IMR-90 (cell line): ENCODE measurements around the gene ETV4. TPM values are rescaled to one million over a fixed set of nuclear protein-coding genes. Genes with fewer than 3 reads are reported as not detected.

Experiments used
- ATAC-seq: fragments of 200-7000 bp; cut with Tn5 transposase; 2 replicates; pipeline ENCODE4 v1.9.1; 2020; ENCODE audit warnings: low read depth, mild to moderate bottlenecking, moderate library complexity
- BruUV-seq: library from RNA; stranded (reverse); fragments of 400-500 nt; replicated peaks from 2 replicates; lab custom pipeline; 2021; lab: Mats Ljungman, UMichigan
- CTCF ChIA-PET: fragments of 300-600 bp; formaldehyde crosslinking; extraction: SDS; loops from one replicate; lab custom pipeline; 2021; ENCODE audit warnings: antibody characterized with exemption; lab: Yijun Ruan, JAX
- POLR2A ChIA-PET: fragments of 300-600 bp; sonication (Branson Sonifier 250); formaldehyde crosslinking; loops from one replicate; lab custom pipeline; 2022; ENCODE audit warnings: antibody characterized with exemption; ENCODE audit not compliant: unreplicated experiment; lab: Charles Lee
- DNase-seq: peaks from one replicate; pipeline ENCODE4 v3.0.0; 2013
- H2AFZ ChIP-seq: replicated peaks from 2 replicates; pipeline ENCODE3; 2013; ENCODE audit warnings: low read length, mild to moderate bottlenecking; ENCODE audit not compliant: poor library complexity
- H2AK5ac ChIP-seq: 2 replicates; pipeline ENCODE4 v1.6.1; 2013; ENCODE audit warnings: low read depth, low read length, inconsistent platforms
- H2AK9ac ChIP-seq: replicated peaks from 2 replicates; pipeline ENCODE3; 2013; ENCODE audit warnings: mild to moderate bottlenecking, low read depth, low read length, moderate library complexity; ENCODE audit not compliant: poor library complexity
- H2BK120ac ChIP-seq: 2 replicates; pipeline ENCODE4 v1.6.1; 2013; ENCODE audit warnings: low read depth, low read length, inconsistent platforms
- H2BK15ac ChIP-seq: 3 replicates; pipeline ENCODE4 v1.6.1; 2013; ENCODE audit warnings: low read depth, low read length, inconsistent platforms
- H2BK20ac ChIP-seq: 2 replicates; pipeline ENCODE4 v1.6.1; 2013; ENCODE audit warnings: low read depth, mild to moderate bottlenecking, inconsistent platforms, low read length, moderate library complexity
- H2BK5ac ChIP-seq: 2 replicates; pipeline ENCODE4 v1.6.1; 2013; ENCODE audit warnings: mild to moderate bottlenecking, low read depth, low read length, inconsistent platforms; ENCODE audit not compliant: poor library complexity, severe bottlenecking
- H3K14ac ChIP-seq: replicated peaks from 2 replicates; pipeline ENCODE4 v1.6.1; 2013; ENCODE audit warnings: low read depth, low read length, inconsistent platforms
- H3K18ac ChIP-seq: 2 replicates; pipeline ENCODE4 v1.6.1; 2013; ENCODE audit warnings: low read depth, low read length, control low read depth
- H3K23ac ChIP-seq: 2 replicates; pipeline ENCODE4 v1.6.1; 2013; ENCODE audit warnings: low read depth, low read length, inconsistent platforms
- H3K27ac ChIP-seq: 2 replicates; pipeline ENCODE4 v1.5.1; 2013; ENCODE audit warnings: mild to moderate bottlenecking, control low read depth, low read length; ENCODE audit not compliant: insufficient read depth
- H3K27me3 ChIP-seq: 2 replicates; pipeline ENCODE4 v1.6.1; 2013; ENCODE audit warnings: low read length; ENCODE audit not compliant: control insufficient read depth, insufficient read depth
- H3K36me3 ChIP-seq: 2 replicates; pipeline ENCODE4 v1.6.1; 2013; ENCODE audit warnings: low read length, mixed read lengths; ENCODE audit not compliant: control insufficient read depth, insufficient read depth
- H3K4ac ChIP-seq: 2 replicates; pipeline ENCODE4 v1.6.1; 2013; ENCODE audit warnings: low read depth, low read length, inconsistent platforms
- H3K4me1 ChIP-seq: 2 replicates; pipeline ENCODE4 v1.6.1; 2013; ENCODE audit warnings: low read length, mixed read lengths; ENCODE audit not compliant: control insufficient read depth, insufficient read depth
- H3K4me2 ChIP-seq: 2 replicates; pipeline ENCODE4 v1.6.1; 2013; ENCODE audit warnings: low read depth, mild to moderate bottlenecking, control low read depth, low read length, moderate library complexity
- H3K4me3 ChIP-seq: 2 replicates; pipeline ENCODE4 v1.5.1; 2013; ENCODE audit warnings: low read depth, mild to moderate bottlenecking, control low read depth, low read length, moderate library complexity; ENCODE audit not compliant: insufficient read depth
- H3K56ac ChIP-seq: 2 replicates; pipeline ENCODE4 v1.6.1; 2013; ENCODE audit warnings: low read length, inconsistent platforms; ENCODE audit not compliant: insufficient read depth; ENCODE audit errors: extremely low read depth
- H3K79me1 ChIP-seq, 2 experiments: 2 replicates each; pipeline ENCODE4 v1.6.1; 2013; ENCODE audit warnings: low read length in 2 of 2, inconsistent platforms in 1 of 2, low read depth in 1 of 2
- H3K9ac ChIP-seq: 2 replicates; pipeline ENCODE4 v1.6.1; 2013; ENCODE audit warnings: low read depth, low read length, control low read depth
- H3K9me1 ChIP-seq: 2 replicates; pipeline ENCODE4 v1.6.1; 2013; ENCODE audit warnings: low read length, inconsistent platforms; ENCODE audit not compliant: insufficient read depth
- H3K9me3 ChIP-seq: 2 replicates; pipeline ENCODE4 v1.6.1; 2013; ENCODE audit warnings: low read length; ENCODE audit not compliant: control insufficient read depth, insufficient read depth
- H4K20me1 ChIP-seq: 2 replicates; pipeline ENCODE4 v1.6.1; 2013; ENCODE audit warnings: low read length, inconsistent platforms; ENCODE audit not compliant: insufficient read depth
- H4K5ac ChIP-seq: 2 replicates; pipeline ENCODE4 v1.6.1; 2013; ENCODE audit warnings: mild to moderate bottlenecking, low read depth, low read length, control low read depth
- H4K8ac ChIP-seq, 2 experiments: 2 replicates each; pipeline ENCODE4 v1.6.1; 2013; ENCODE audit warnings: low read depth in 2 of 2, low read length in 2 of 2, control low read depth in 1 of 2, inconsistent platforms in 1 of 2
- H4K91ac ChIP-seq: 2 replicates; pipeline ENCODE4 v1.6.1; 2013; ENCODE audit warnings: low read depth, low read length, inconsistent platforms; ENCODE audit not compliant: insufficient read depth
- WGBS, 2 experiments: methylation state at CpG; one replicate each; pipeline versions ENCODE4 v1.1.5 to v1.1.7; 2013; ENCODE audit warnings: missing lambda C conversion rate in 2 of 2; ENCODE audit not compliant: insufficient read length in 1 of 2; ENCODE audit errors: extremely low coverage in 2 of 2; 5-methylcytosine and 5-hydroxymethylcytosine counted together
- dilution Hi-C: fragments of 300-500 bp; cut with HindIII; formaldehyde crosslinking; loops from one replicate; pipeline ENCODE4 v1.14.3; 2018; ENCODE audit warnings: low sequenced_read_pairs; ENCODE audit not compliant: unreplicated experiment
- in situ Hi-C: fragments of 300-500 bp; cut with MboI; formaldehyde crosslinking; loops from 3 replicates; pipeline ENCODE4 v1.14.3; 2019; ENCODE audit warnings: low sequenced_read_pairs, inconsistent platforms, mixed read lengths
- intact Hi-C: fragments of 100-400 bp; cut with micrococcal nuclease; formaldehyde crosslinking; loops from 2 replicates; pipeline ENCODE4 v1.10.0; 2022
- polyA plus RNA-seq, 3 experiments: library from polyadenylated mRNA; depleted of rRNA; stranded (reverse); fragments of >200 nt; gene quantifications; 2 replicates each; pipeline ENCODE4 v1.2.3, GENCODE V29; 2012; ENCODE audit warnings: low replicate concordance in 1 of 3
- total RNA-seq: library from RNA; depleted of rRNA; stranded (reverse); fragments of >200 nt; gene quantifications from 2 replicates; pipeline ENCODE4 v1.2.3, GENCODE V29; 2012
- TF ChIP-seq, protein P1 (sequence below): conservative IDR thresholded peaks from 2 replicates; pipeline ENCODE4 v1.5.1; 2012; ENCODE audit warnings: mild to moderate bottlenecking, low read depth, low read length, improper control_type of control experiment

Gene ETV4
- total and polyA plus RNA-seq, 2 of the 4 experiments (the other 2 are of a cell fraction): 4.3 to 13.2 TPM

DNA sequence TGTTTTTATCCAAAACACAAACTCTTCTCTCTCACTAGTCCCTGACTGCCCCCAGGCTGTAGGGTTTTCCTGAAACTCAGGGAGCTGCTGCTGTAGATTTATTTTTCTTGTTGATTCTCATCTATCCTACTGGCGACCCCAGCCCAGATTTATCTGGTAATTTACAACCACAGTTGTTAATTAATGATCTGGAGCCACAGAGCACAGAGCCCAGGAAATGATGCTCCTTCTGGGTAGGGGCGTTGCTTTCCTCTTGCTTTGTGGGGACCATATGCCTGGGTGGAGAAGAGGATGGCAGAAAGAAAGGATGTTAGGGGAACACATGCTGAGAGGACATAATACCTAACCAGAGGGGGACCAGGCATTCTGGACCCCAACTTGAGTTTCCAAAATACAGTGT is 7.4 kb upstream of the ETV4 start:
- Histone ChIP-seq H3K14ac (no peak overlapping the region), H2BK20ac (no peak overlapping the region), H3K18ac (no peak overlapping the region), H3K4ac (no peak overlapping the region), H2AK9ac (peak overlapping the region; percentile 50), H3K9me3 (no peaks in the 10 kb centered on the region), H2BK15ac (no peak overlapping the region), H4K5ac (no peak overlapping the region), H3K9me1 (0 out of 2 replicates have a peak, but pooled peaks cover 4% of the 10 kb centered on the region), H3K56ac (no peak overlapping the region), H3K27ac (no peak overlapping the region), H4K91ac (no peak overlapping the region), H4K8ac (no peak overlapping the region), H3K23ac (no peak overlapping the region), H2BK5ac (no peak overlapping the region), H3K4me2 (no peak overlapping the region), H3K9ac (no peak overlapping the region), H4K20me1 (no peaks in the 10 kb centered on the region), H2AFZ (no peak overlapping the region), H2BK120ac (no peak overlapping the region), H3K27me3 (no peaks in the 10 kb centered on the region), H3K36me3 (no peaks in the 10 kb centered on the region), H3K4me3 (no peak overlapping the region), H3K79me1 (no peaks in the 10 kb centered on the region), H3K4me1 (peaks cover 3% of the 10 kb centered on the region), H2AK5ac (no peak overlapping the region)
- ChIA-PET POLR2A (no interaction called here), CTCF (no interaction called here)
- no peak for ATAC-seq
- in situ Hi-C loops: no loop called here
- no TSS peak for BruUV-seq
- WGBS, 2 experiments: 60% methylated on average over 1 of the region's 2 CpGs; no CpG with 5 or more reads in 1 of the 2 experiments
- intact Hi-C loops: no loop called here
- dilution Hi-C loops: no loop called here
- no peak for DNase-seq
- TF ChIP-seq, protein P1, sequence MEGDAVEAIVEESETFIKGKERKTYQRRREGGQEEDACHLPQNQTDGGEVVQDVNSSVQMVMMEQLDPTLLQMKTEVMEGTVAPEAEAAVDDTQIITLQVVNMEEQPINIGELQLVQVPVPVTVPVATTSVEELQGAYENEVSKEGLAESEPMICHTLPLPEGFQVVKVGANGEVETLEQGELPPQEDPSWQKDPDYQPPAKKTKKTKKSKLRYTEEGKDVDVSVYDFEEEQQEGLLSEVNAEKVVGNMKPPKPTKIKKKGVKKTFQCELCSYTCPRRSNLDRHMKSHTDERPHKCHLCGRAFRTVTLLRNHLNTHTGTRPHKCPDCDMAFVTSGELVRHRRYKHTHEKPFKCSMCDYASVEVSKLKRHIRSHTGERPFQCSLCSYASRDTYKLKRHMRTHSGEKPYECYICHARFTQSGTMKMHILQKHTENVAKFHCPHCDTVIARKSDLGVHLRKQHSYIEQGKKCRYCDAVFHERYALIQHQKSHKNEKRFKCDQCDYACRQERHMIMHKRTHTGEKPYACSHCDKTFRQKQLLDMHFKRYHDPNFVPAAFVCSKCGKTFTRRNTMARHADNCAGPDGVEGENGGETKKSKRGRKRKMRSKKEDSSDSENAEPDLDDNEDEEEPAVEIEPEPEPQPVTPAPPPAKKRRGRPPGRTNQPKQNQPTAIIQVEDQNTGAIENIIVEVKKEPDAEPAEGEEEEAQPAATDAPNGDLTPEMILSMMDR: no peak
